ENCODE measurements around the gene HINT1. TPM values are rescaled to one million over a fixed set of nuclear protein-coding genes. Genes with fewer than 3 reads are reported as not detected.

The HINT1 gene
- total RNA-seq, 3 donors from 2014 or later: 161 to 217 (median 214) TPM

DNA sequence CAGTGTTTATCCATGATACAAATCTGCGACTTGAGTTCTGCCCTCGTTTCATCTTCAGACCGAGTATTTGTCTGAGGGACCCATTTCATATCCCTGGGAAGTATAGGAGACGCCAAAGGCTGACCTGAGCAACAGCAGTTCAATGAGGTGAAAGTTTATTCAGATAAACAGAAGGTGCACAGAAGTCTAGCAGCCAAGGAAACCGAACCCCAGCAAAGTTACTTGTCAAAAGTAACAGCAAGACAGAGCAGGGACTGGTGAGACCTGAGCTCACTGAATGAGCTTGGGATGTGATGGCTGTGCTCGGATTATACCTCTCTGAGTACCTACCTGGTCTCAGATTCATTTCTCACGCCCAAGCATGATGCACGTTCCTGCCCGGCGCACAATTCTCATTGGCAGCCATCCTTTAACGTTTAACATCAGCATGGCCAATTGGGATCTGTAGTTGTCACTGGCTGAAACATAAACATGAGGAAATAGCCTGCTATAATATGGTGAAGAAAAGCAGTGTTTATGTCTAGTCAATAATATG is 6.3 kb upstream of the HINT1 start:
- intact Hi-C loops (cut with DNase I; ENCODE audit: low total_unique reads): loop anchor here (5.0 kb wide), 1 partner anchor 486 kb away; no protein-coding TSS in a partner anchor

DNA sequence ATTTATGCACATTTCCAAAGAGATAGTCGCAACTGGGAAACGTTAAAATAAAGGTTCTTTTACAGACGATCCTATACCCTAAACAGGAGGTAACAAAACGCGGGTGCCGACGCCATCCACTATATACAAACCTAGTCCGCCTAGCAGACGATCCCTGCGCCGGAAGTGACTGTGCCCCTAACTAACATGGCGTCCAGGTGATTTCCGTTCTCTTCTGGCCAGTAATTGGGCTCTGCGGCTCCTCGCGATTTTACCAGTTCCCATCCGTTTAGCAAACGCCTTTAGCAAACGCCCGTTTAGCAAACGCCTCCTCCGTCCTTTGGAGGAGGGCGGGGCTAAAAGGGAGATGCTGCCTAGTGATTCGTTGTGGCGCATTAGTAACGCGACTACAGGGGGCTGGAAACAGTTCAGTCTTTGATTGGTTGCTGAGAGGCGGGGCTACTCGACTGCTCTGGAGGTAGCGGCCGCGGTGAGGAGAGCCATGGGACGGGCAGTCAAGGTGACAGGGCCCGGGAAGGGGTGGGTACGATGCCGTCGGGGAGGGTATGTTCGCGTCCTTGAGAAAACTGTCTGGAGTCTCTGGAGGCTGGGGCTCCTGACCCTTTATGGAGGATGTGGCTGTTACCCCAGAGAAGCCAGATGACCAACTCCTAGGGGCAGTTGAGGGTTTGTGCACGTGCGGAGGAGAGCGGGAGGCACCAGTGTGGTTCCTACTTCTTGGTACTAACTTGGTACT is 5.7 kb upstream of the HINT1 start, which contains the start of gene LYRM7:
TSS of gene LYRM7 (plus strand) at position 405 of the 736 bp plus-strand sequence. CDS start at position 482, 77 bp downstream.
- TF ChIP-seq POLR2A (IDR thresholded peaks at IDR 0.05): no peak
- TF ChIP-seq, protein P1, sequence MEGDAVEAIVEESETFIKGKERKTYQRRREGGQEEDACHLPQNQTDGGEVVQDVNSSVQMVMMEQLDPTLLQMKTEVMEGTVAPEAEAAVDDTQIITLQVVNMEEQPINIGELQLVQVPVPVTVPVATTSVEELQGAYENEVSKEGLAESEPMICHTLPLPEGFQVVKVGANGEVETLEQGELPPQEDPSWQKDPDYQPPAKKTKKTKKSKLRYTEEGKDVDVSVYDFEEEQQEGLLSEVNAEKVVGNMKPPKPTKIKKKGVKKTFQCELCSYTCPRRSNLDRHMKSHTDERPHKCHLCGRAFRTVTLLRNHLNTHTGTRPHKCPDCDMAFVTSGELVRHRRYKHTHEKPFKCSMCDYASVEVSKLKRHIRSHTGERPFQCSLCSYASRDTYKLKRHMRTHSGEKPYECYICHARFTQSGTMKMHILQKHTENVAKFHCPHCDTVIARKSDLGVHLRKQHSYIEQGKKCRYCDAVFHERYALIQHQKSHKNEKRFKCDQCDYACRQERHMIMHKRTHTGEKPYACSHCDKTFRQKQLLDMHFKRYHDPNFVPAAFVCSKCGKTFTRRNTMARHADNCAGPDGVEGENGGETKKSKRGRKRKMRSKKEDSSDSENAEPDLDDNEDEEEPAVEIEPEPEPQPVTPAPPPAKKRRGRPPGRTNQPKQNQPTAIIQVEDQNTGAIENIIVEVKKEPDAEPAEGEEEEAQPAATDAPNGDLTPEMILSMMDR (IDR thresholded peaks at IDR 0.05): peak in 1 of 3 donors; percentile 26
- peak; percentile 44 to 68 (median 64) for TF ChIP-seq POLR2AphosphoS5 (IDR thresholded peaks at IDR 0.05)
- H3K9me3 ChIP-seq: no peaks in the 10 kb centered on the region
- H3K27me3 ChIP-seq: no peaks in the 10 kb centered on the region
- intact Hi-C loops (cut with DNase I; ENCODE audit: low total_unique reads): loop anchor here (5.0 kb wide), 1 partner anchor 487 kb away; no protein-coding TSS in a partner anchor
- peak within 1 kb of the TSS; percentile 53 to 82 (median 69) for H3K4me3 ChIP-seq
- peak within 1 kb of the TSS; percentile 79 to 88 for H3K27ac ChIP-seq
- no peaks in the 10 kb centered on the region for H3K36me3 ChIP-seq
- DNase-seq (ENCODE audit: low spot score in 2 of 2): peak; percentile 93 to 97
- peaks cover 0 to 4% of the 10 kb centered on the region in 2 donors for H3K4me1 ChIP-seq

More for the DNA sequence above, 6.3 kb upstream of the HINT1 start:
- Histone ChIP-seq H3K27me3 (no peaks in the 10 kb centered on the region), H3K4me3 (peak overlapping the region; percentile 53 to 82 (median 69)), H3K4me1 (peaks cover 0 to 4% of the 10 kb centered on the region in 2 donors), H3K9me3 (no peaks in the 10 kb centered on the region), H3K27ac (peak overlapping the region; percentile 79 to 88), H3K36me3 (no peaks in the 10 kb centered on the region)
- no peak for DNase-seq (ENCODE audit: low spot score in 2 of 2)
- TF ChIP-seq, protein P1 (IDR thresholded peaks at IDR 0.05): no peak
- TF ChIP-seq POLR2AphosphoS5 (IDR thresholded peaks at IDR 0.05) (no peak), POLR2A (IDR thresholded peaks at IDR 0.05) (no peak)

DNA sequence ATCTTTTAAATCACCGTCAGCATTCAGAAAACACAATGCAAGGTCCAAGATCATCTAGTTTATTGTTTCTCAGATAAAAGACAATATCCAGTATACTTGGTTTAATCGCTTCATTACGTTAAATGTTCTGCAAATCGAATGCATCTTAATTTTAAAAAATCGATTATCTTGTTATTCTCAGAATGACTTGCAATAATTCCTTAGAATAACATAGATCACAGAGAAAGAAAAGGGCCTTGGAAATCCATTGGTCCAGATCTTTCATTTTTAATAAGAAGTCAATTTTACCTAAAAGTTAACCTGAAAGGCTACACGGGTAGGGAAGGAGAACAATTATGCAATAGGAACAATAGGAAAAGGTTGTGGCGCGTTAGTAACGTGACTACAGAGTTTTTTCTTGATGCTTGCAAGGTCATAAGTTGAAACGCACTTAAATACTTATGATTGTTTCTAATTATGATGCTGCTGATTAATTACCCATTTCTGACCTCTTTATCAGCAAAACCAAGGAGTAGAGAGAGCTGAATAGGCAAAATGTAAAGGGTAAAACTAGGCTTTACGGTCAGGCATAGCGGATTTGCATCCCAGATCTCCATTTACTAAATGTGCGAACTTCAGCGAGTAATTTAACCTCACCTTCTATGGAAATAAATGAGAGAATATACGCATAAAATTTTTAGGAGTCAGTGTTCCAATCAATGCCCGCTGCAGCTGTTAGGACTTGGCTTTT is 4.9 kb upstream of the HINT1 start:
- TF ChIP-seq POLR2A (IDR thresholded peaks at IDR 0.05) (no peak), POLR2AphosphoS5 (IDR thresholded peaks at IDR 0.05) (no peak)
- TF ChIP-seq, protein P1 (IDR thresholded peaks at IDR 0.05): no peak
- Histone ChIP-seq H3K27ac (peak overlapping the region; percentile 79 to 88), H3K4me1 (peaks cover 0 to 4% of the 10 kb centered on the region in 2 donors), H3K36me3 (no peaks in the 10 kb centered on the region), H3K9me3 (no peaks in the 10 kb centered on the region), H3K4me3 (peak overlapping the region; percentile 53 to 82 (median 69)), H3K27me3 (no peaks in the 10 kb centered on the region)
- no peak for DNase-seq (ENCODE audit: low spot score in 2 of 2)
- intact Hi-C loops (cut with DNase I; ENCODE audit: low total_unique reads): loop anchor here (5.0 kb wide), 1 partner anchor 487 kb away; no protein-coding TSS in a partner anchor

DNA sequence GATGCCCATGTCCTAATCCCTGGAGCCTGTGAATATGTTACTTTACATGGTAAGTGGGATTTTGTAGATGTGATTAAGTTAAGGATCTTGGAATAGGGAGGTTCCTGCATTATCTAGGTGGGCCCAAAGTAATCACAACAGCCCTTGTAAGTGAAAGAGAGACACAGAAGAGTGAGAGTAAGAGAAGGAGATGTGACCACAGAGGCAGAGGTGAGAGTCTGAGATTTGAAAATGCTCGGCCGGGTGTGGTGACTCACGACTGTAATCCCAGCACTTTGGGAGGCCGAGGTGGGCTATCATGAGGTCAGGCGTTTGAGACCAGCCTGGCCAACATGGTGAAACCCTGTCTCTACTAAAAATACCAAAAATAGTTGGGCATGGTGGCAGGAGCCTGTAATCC is 2.6 kb upstream of the HINT1 start:
- Histone ChIP-seq H3K4me1 (peaks cover 0 to 4% of the 10 kb centered on the region in 2 donors), H3K27me3 (no peaks in the 10 kb centered on the region), H3K27ac (no peak overlapping the region), H3K9me3 (no peaks in the 10 kb centered on the region), H3K36me3 (no peaks in the 10 kb centered on the region), H3K4me3 (no peak overlapping the region)
- no peak for DNase-seq (ENCODE audit: low spot score in 2 of 2)
- intact Hi-C loops (cut with DNase I; ENCODE audit: low total_unique reads): no loop called here
- TF ChIP-seq, protein P1 (IDR thresholded peaks at IDR 0.05): no peak
- TF ChIP-seq POLR2AphosphoS5 (IDR thresholded peaks at IDR 0.05) (no peak), POLR2A (IDR thresholded peaks at IDR 0.05) (no peak)
